ENCODE results near the gene GAREM1. TPM values are rescaled to one million over a fixed set of nuclear protein-coding genes. Genes with fewer than 3 reads are reported as not detected.

GAREM1 gene
- total RNA-seq, 1 experiment from 2014 or later: 11.1 TPM

- H3K79me2 ChIP-seq (ENCODE audit: insufficient read depth, low read length): no peaks in the 10 kb centered on the region
- no peak for TF ChIP-seq SP1 (IDR thresholded peaks at IDR 0.05; ENCODE audit: low read depth)
- no peak for TF ChIP-seq YY1 (IDR thresholded peaks at IDR 0.05; ENCODE audit: extremely low read depth, insufficient replicate concordance, low read depth, low read length)
- no peak for TF ChIP-seq ATF3 (IDR thresholded peaks at IDR 0.05)
- no peak for TF ChIP-seq CEBPB (IDR thresholded peaks at IDR 0.05; ENCODE audit: low read depth)
- TF ChIP-seq FOSL1 (IDR thresholded peaks at IDR 0.05; ENCODE audit: low read depth): no peak
- TF ChIP-seq TCF7L2 (IDR thresholded peaks at IDR 0.05; ENCODE audit: borderline replicate concordance, extremely low read depth, insufficient read depth, insufficient read length): no peak
- TF ChIP-seq EZH2 (IDR thresholded peaks at IDR 0.05): no peak
- TF ChIP-seq RAD21 (IDR thresholded peaks at IDR 0.05; ENCODE audit: low read depth): no peak
- no peak for TF ChIP-seq JUND (IDR thresholded peaks at IDR 0.05)
- TF ChIP-seq EZH2phosphoT487 (IDR thresholded peaks at IDR 0.05; ENCODE audit: borderline replicate concordance): no peak
- no peak for TF ChIP-seq SRF (IDR thresholded peaks at IDR 0.05; ENCODE audit: low read depth)
- no peak for TF ChIP-seq CBX3 (IDR thresholded peaks at IDR 0.05; ENCODE audit: low read depth)
- no peak for TF ChIP-seq REST (IDR thresholded peaks at IDR 0.05; ENCODE audit: low read depth)
- no peak for TF ChIP-seq ZFX (IDR thresholded peaks at IDR 0.05)
- no peak for TF ChIP-seq EGR1 (IDR thresholded peaks at IDR 0.05; ENCODE audit: low read depth)
- TF ChIP-seq ELF1 (IDR thresholded peaks at IDR 0.05; ENCODE audit: borderline replicate concordance, low read depth): no peak
- no peak for TF ChIP-seq ZBTB33 (IDR thresholded peaks at IDR 0.05; ENCODE audit: extremely low read depth, insufficient replicate concordance, low read length)
- TF ChIP-seq SIN3A (IDR thresholded peaks at IDR 0.05; ENCODE audit: low read depth): no peak
- ChIA-PET CTCF (no interaction called here), RAD21 (ENCODE audit: low non-redundant PET in 1 of 2, low total read pairs in 2 of 2, uncharacterized antibody in 2 of 2, unreplicated experiment in 2 of 2) (no interaction called here), POLR2A (no interaction called here)
- no peaks in the 10 kb centered on the region for H3K9me3 ChIP-seq (ENCODE audit: control insufficient read depth in 1 of 2, insufficient read depth in 1 of 2, low read depth in 1 of 2, low read length in 2 of 2)
- no peak overlapping the region for H3K9ac ChIP-seq (ENCODE audit: low read length)
- no peaks in the 10 kb centered on the region for H4K20me1 ChIP-seq (ENCODE audit: insufficient read depth)
- DNase-seq (ENCODE audit: low read depth, low spot score) (no peak), ATAC-seq (no peak)
- BruUV-seq (replicated peaks): no TSS peak
- intact Hi-C loops (cut with micrococcal nuclease): no loop called here
- H3K36me3 ChIP-seq (ENCODE audit: control insufficient read depth in 1 of 2, insufficient read depth in 2 of 2, low read length in 2 of 2): no peaks in the 10 kb centered on the region
- no peaks in the 10 kb centered on the region for H3K27me3 ChIP-seq (ENCODE audit: insufficient read depth, low read length)
- no peak overlapping the region for H3K4me2 ChIP-seq (ENCODE audit: low read length)
- H3K9me2 ChIP-seq (ENCODE audit: insufficient read depth): no peaks in the 10 kb centered on the region
- no peak overlapping the region for H3K4me3 ChIP-seq (replicated peaks in 1 of 2; ENCODE audit: low read depth in 1 of 2, low read length in 2 of 2)
- no peaks in the 10 kb centered on the region for H3K4me1 ChIP-seq (ENCODE audit: control insufficient read depth in 1 of 2, insufficient read depth in 2 of 2, low read length in 2 of 2)
- H3K27ac ChIP-seq (ENCODE audit: low read depth, low read length): no peak overlapping the region
- H2AFZ ChIP-seq (ENCODE audit: low read depth, low read length, poor library complexity, severe bottlenecking): no peak overlapping the region
Observed at GRCh38 chr18:32213693-32214092, 257.0 kb downstream of the GAREM1 start.

All from HCT116 (cell line).